Fibroblast of lung (primary cell): Measurements from ENCODE around the gene ATP11A. TPM values are rescaled to one million over a fixed set of nuclear protein-coding genes. Genes with fewer than 3 reads are reported as not detected.

Source experiments
- DNase-seq, 2 donors: peaks; one replicate each; pipeline versions ENCODE4 v3.0.0 to v3.0.0-alpha.2; 2010; ENCODE audit warnings: low read depth in 2 of 2
- H2AFZ ChIP-seq: 2 replicates; pipeline ENCODE4 v1.5.1; 2012; ENCODE audit warnings: low read length, control low read depth, inconsistent platforms
- H3K27ac ChIP-seq: 2 replicates; pipeline ENCODE4 v1.5.1; 2011; ENCODE audit warnings: low read length, control low read depth; ENCODE audit not compliant: insufficient read depth
- H3K27me3 ChIP-seq: 2 replicates; pipeline ENCODE4 v1.5.1; 2011; ENCODE audit warnings: mild to moderate bottlenecking, low read length; ENCODE audit not compliant: control insufficient read depth, insufficient read depth
- H3K36me3 ChIP-seq: 2 replicates; pipeline ENCODE4 v1.5.1; 2011; ENCODE audit warnings: low read length; ENCODE audit not compliant: control insufficient read depth, insufficient read depth
- H3K4me1 ChIP-seq: 2 replicates; pipeline ENCODE4 v1.5.1; 2011; ENCODE audit warnings: low read length; ENCODE audit not compliant: control insufficient read depth, insufficient read depth; ENCODE audit errors: extremely low read depth
- H3K4me2 ChIP-seq: 2 replicates; pipeline ENCODE4 v1.5.1; 2011; ENCODE audit warnings: low read length, control low read depth; ENCODE audit not compliant: insufficient read depth; ENCODE audit errors: extremely low read depth
- H3K4me3 ChIP-seq, 4 experiments: fragments of 200-600 bp in 1 of 4; sonication (generic) in 1 of 4; replicated peaks in 1 of 4; 2 replicates each; pipeline ENCODE4 v1.5.1; 2011 to 2016; ENCODE audit warnings: low read length in 4 of 4, low read depth in 3 of 4, mild to moderate bottlenecking in 3 of 4, control low read depth in 2 of 4, inconsistent platforms in 1 of 4, mixed read lengths in 1 of 4; ENCODE audit not compliant: insufficient read depth in 1 of 4; ENCODE audit errors: control extremely low read depth in 1 of 4
- H3K79me2 ChIP-seq: 2 replicates; pipeline ENCODE4 v1.5.1; 2012; ENCODE audit warnings: mild to moderate bottlenecking, low read length, inconsistent platforms; ENCODE audit not compliant: control insufficient read depth, insufficient read depth
- H3K9ac ChIP-seq: 2 replicates; pipeline ENCODE4 v1.5.1; 2011; ENCODE audit warnings: mild to moderate bottlenecking, low read length, control low read depth; ENCODE audit not compliant: insufficient read depth
- H3K9me3 ChIP-seq: 2 replicates; pipeline ENCODE4 v1.5.1; 2012; ENCODE audit warnings: low read depth, low read length; ENCODE audit not compliant: control insufficient read depth, insufficient read depth
- H4K20me1 ChIP-seq: 2 replicates; pipeline ENCODE4 v1.5.1; 2011; ENCODE audit warnings: low read length; ENCODE audit not compliant: control insufficient read depth, insufficient read depth; ENCODE audit errors: extremely low read depth
- EZH2 ChIP-seq: IDR thresholded peaks from 2 replicates; pipeline ENCODE4 v1.5.1; 2012; ENCODE audit warnings: low read length, control low read depth, mild to moderate bottlenecking; ENCODE audit errors: missing control alignments
- polyA plus RNA-seq, 2 donors: library from polyadenylated mRNA; depleted of rRNA in 1 of 2; stranded (reverse) in 1 of 2; unstranded in 1 of 2; fragments of >200 nt; gene quantifications; 2 replicates each; pipeline ENCODE4 v1.2.1, GENCODE V29; 2011 to 2012; ENCODE audit warnings: missing spikeins in 1 of 2
- total RNA-seq: library from RNA; depleted of rRNA; stranded (reverse); fragments of >200 nt; gene quantifications from 2 replicates; pipeline ENCODE4 v1.2.1, GENCODE V29; 2014
- TF ChIP-seq, protein P1 (sequence below), 2 donors: IDR thresholded peaks in 1 of 2; conservative IDR thresholded peaks in 1 of 2; 1 replicate in 1 of 2; 2 replicates in 1 of 2; pipeline ENCODE4 v1.5.1; 2011 to 2012; ENCODE audit warnings: low read length in 2 of 2, control low read depth in 1 of 2, inconsistent platforms in 1 of 2, low read depth in 1 of 2, mild to moderate bottlenecking in 1 of 2

Gene ATP11A
- total and polyA plus RNA-seq, 2 donors (not counting 1 experiment from before 2014, with no cell fraction given), result 2.3 to 7.8 TPM

DNA sequence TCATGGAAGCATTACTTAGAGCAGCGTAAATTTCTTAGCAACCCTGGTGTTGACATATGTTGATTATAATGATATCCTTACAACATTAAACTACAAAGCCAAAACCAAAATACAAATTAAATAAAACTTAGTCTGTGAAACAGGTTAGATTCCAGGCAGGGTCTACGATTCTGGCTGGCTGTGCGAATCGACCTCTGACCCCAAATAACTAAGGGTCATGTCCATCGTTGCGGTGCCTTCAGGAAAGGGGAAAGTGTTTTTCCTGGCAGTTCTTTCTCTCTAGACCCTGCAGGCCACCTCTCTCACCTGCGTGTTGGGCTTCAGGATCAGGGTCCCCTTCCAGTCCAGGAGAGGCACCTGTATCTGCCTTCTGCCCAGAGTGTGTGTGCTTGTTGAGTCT, 66.2 kb downstream of the ATP11A start:
- H3K4me2 ChIP-seq, result no peak overlapping the region
- H3K79me2 ChIP-seq, result no peaks in the 10 kb centered on the region
- no peak overlapping the region for H3K27ac ChIP-seq
- TF ChIP-seq EZH2, result no peak
- TF ChIP-seq, protein P1, sequence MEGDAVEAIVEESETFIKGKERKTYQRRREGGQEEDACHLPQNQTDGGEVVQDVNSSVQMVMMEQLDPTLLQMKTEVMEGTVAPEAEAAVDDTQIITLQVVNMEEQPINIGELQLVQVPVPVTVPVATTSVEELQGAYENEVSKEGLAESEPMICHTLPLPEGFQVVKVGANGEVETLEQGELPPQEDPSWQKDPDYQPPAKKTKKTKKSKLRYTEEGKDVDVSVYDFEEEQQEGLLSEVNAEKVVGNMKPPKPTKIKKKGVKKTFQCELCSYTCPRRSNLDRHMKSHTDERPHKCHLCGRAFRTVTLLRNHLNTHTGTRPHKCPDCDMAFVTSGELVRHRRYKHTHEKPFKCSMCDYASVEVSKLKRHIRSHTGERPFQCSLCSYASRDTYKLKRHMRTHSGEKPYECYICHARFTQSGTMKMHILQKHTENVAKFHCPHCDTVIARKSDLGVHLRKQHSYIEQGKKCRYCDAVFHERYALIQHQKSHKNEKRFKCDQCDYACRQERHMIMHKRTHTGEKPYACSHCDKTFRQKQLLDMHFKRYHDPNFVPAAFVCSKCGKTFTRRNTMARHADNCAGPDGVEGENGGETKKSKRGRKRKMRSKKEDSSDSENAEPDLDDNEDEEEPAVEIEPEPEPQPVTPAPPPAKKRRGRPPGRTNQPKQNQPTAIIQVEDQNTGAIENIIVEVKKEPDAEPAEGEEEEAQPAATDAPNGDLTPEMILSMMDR (conservative IDR thresholded peaks at IDR 0.05 in 1 of 2, IDR thresholded peaks at IDR 0.05 in 1 of 2; ENCODE audit: low read depth in 1 of 2, low read length in 2 of 2), result no peak
- H3K9me3 ChIP-seq, result no peaks in the 10 kb centered on the region
- no peaks in the 10 kb centered on the region for H4K20me1 ChIP-seq
- peaks cover 8% of the 10 kb centered on the region for H3K4me1 ChIP-seq
- no peak overlapping the region for H2AFZ ChIP-seq
- no peak overlapping the region for H3K9ac ChIP-seq
- H3K4me3 ChIP-seq, result no peak overlapping the region
- H3K36me3 ChIP-seq, result no peaks in the 10 kb centered on the region
- H3K27me3 ChIP-seq, result no peaks in the 10 kb centered on the region
- no peak for DNase-seq

DNA sequence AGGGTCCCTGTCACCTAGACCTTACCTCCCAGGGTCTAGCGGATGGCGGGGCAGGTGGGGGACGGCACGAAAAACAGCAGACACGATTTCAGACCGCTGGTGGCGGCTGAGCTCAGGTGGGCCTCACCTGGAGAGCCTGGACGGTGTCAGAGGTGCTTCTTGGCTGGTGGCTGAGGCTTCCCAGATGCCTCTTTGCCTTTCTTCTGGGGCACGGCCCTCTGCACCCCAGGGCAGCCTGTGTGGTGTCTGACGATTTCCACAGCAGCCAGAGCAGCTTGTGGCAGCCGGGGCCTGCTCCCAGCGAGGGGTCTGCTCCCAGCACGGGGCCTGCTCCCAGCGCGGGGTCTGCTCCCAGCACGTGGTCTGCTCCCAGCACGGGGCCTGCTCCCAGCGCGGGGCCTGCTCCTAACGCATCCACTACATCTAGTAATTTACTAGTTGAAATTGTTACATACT, 66.7 kb downstream of the ATP11A start:
- Histone ChIP-seq H3K27ac (no peak overlapping the region), H3K4me1 (peaks cover 8% of the 10 kb centered on the region), H4K20me1 (no peaks in the 10 kb centered on the region), H3K79me2 (no peaks in the 10 kb centered on the region), H3K4me2 (no peak overlapping the region), H3K9ac (no peak overlapping the region), H3K4me3 (no peak overlapping the region), H3K9me3 (no peaks in the 10 kb centered on the region), H2AFZ (no peak overlapping the region), H3K27me3 (no peaks in the 10 kb centered on the region), H3K36me3 (no peaks in the 10 kb centered on the region)
- DNase-seq, result no peak
- no peak for TF ChIP-seq EZH2
- TF ChIP-seq, protein P1 (conservative IDR thresholded peaks at IDR 0.05 in 1 of 2, IDR thresholded peaks at IDR 0.05 in 1 of 2; ENCODE audit: low read depth in 1 of 2, low read length in 2 of 2), result no peak

DNA sequence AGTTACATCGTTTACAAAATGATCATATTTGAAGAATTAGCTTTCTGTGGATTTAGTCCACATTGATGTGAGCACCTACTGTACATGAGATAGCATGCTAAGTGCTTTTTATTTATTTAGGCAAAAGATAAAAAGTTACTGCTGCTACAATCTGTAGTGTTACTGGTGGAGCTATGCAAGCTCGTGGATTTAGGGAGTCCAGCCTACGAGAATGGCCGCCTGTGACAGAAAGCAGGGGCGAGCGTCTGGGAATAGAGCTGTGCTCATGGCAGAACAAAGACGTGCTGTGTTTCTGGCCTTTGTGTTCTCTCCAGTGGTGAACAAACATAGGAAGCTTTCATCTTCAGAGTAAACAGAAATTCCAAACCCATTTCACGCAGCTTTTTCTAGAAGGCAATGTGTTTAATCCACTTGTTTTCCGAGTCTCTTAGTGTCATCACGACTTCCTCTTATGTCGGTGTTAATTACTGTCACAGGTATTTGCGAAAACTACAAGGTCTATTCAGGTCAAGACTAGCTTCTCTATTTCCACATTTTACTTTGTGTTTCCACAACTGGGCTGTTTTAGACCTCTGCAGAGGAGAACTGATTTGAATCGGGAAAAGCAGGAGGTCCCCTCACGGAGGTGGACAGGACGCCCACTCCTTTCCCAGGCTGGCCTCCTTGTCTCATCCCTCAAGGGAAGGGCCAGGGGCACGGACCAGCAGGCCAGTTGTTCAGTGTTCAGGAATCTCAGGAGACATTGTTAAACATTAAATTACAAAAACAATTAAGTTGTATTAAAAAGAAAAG, 67.3 kb downstream of the ATP11A start:
- Histone ChIP-seq H3K27me3 (no peaks in the 10 kb centered on the region), H3K9me3 (no peaks in the 10 kb centered on the region), H3K4me3 (no peak overlapping the region), H3K4me1 (peaks cover 8% of the 10 kb centered on the region), H3K36me3 (no peaks in the 10 kb centered on the region), H2AFZ (no peak overlapping the region), H3K79me2 (no peaks in the 10 kb centered on the region), H3K9ac (no peak overlapping the region), H3K4me2 (no peak overlapping the region), H4K20me1 (no peaks in the 10 kb centered on the region), H3K27ac (no peak overlapping the region)
- no peak for DNase-seq
- TF ChIP-seq EZH2, result no peak
- TF ChIP-seq, protein P1 (conservative IDR thresholded peaks at IDR 0.05 in 1 of 2, IDR thresholded peaks at IDR 0.05 in 1 of 2; ENCODE audit: low read depth in 1 of 2, low read length in 2 of 2), result no peak
